Muscle layer of colon (tissue), 2 donors: ENCODE data around the gene SLC6A19.

ENCODE experiments used
- H3K27ac ChIP-seq: one replicate; pipeline ENCODE4 v1.7.0; 2013; ENCODE audit warnings: low read depth, mild to moderate bottlenecking, low read length, moderate library complexity
- H3K27me3 ChIP-seq, 2 donors: one replicate each; pipeline ENCODE4 v1.7.0; 2013; ENCODE audit warnings: low read length in 2 of 2, mild to moderate bottlenecking in 2 of 2; ENCODE audit not compliant: insufficient read depth in 2 of 2, control insufficient read depth in 1 of 2
- H3K36me3 ChIP-seq: one replicate; pipeline ENCODE4 v1.7.0; 2013; ENCODE audit warnings: mild to moderate bottlenecking, low read length; ENCODE audit not compliant: insufficient read depth
- H3K4me1 ChIP-seq: one replicate; pipeline ENCODE4 v1.7.0; 2013; ENCODE audit warnings: mild to moderate bottlenecking, low read length; ENCODE audit not compliant: insufficient read depth
- H3K4me3 ChIP-seq, 2 donors: one replicate each; pipeline ENCODE4 v1.7.0; 2013; ENCODE audit warnings: low read length in 2 of 2, low read depth in 1 of 2, mild to moderate bottlenecking in 1 of 2, moderate library complexity in 1 of 2
- H3K9ac ChIP-seq: one replicate; pipeline ENCODE4 v1.7.0; 2013; ENCODE audit warnings: low read length
- H3K9me3 ChIP-seq: one replicate; pipeline ENCODE4 v1.7.0; 2013; ENCODE audit warnings: mild to moderate bottlenecking, low read length
- donor health status: abdominal sarcoma.
- donor health status: Adenocarcinoma of cecum.

SLC6A19 gene

DNA sequence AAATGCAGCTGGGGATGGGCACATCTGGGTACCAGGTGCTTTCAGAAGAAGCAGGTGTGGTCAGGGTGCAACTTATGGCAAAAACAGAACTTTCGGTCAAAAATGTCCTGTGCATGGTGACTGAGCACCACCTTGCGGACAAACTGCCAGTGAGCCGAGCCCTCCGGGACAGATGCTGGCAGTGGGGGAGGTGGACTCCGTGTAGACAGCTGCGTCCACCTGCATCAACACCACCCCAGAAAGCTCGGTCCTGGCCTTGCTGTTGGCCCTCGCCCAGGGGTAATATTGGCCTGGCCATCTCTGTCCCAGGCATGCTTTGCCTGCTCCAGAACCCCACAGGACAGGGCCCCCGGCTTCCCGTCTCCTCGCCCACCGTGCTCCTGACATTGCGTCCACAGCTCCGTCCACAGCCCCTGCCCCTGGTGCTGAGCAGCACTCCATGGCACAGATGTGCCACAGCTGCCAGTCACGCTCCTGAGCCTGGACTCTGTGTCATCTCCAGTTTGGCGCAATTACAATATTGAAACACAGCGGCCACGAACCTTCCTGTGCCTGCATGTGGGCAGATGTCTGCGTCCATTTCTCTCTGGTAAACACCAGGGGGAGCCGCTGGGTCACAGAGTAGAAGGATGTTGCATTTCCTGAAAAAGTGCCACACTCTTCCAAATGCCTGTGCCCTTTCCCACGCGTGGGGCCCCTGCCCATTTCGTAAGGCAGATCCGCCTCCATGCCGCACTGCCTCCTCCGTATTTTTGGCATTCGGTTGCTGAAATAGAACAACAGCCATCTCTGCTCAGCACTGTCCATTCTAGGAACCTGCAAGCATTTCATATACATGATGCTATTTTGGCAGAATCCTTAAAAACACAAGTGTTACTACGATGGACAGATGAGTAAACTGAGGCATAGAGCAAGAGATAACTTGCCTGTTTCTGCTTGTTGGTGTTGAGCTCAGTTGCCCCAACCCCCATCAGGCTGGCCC lies 33.4 kb upstream of the SLC6A19 start:
- no peak overlapping the region for H3K9ac ChIP-seq
- peaks cover 5 to 11% of the 10 kb centered on the region in 2 donors for H3K27me3 ChIP-seq
- peaks cover 8% of the 10 kb centered on the region for H3K4me1 ChIP-seq
- H3K36me3 ChIP-seq = no peaks in the 10 kb centered on the region
- no peak overlapping the region for H3K4me3 ChIP-seq
- H3K9me3 ChIP-seq = no peaks in the 10 kb centered on the region
- no peak overlapping the region for H3K27ac ChIP-seq

DNA sequence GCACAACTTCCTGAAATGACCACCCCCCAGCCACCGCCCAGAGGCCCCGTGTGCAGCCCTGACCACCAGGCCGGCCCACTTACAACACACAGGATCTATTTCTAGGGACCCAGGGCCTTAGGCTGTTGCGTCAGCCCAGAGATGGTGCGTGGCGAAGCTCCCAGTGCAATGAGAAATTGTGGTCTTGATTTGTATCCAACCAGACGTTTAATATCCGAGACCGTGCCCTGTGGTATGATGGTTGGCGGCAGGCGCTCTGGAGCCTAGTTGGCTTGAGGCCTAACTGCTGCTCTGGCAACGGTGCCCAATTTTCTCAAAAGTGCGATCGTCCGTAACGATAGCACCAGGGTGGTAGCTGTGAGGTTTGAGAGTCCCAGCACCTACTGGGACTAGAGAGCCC lies 32.6 kb upstream of the SLC6A19 start:
- Histone ChIP-seq H3K4me1 (peaks cover 8% of the 10 kb centered on the region), H3K9me3 (no peaks in the 10 kb centered on the region), H3K27ac (no peak overlapping the region), H3K9ac (no peak overlapping the region), H3K27me3 (peaks cover 5 to 12% of the 10 kb centered on the region in 2 donors), H3K36me3 (no peaks in the 10 kb centered on the region), H3K4me3 (no peak overlapping the region)

DNA sequence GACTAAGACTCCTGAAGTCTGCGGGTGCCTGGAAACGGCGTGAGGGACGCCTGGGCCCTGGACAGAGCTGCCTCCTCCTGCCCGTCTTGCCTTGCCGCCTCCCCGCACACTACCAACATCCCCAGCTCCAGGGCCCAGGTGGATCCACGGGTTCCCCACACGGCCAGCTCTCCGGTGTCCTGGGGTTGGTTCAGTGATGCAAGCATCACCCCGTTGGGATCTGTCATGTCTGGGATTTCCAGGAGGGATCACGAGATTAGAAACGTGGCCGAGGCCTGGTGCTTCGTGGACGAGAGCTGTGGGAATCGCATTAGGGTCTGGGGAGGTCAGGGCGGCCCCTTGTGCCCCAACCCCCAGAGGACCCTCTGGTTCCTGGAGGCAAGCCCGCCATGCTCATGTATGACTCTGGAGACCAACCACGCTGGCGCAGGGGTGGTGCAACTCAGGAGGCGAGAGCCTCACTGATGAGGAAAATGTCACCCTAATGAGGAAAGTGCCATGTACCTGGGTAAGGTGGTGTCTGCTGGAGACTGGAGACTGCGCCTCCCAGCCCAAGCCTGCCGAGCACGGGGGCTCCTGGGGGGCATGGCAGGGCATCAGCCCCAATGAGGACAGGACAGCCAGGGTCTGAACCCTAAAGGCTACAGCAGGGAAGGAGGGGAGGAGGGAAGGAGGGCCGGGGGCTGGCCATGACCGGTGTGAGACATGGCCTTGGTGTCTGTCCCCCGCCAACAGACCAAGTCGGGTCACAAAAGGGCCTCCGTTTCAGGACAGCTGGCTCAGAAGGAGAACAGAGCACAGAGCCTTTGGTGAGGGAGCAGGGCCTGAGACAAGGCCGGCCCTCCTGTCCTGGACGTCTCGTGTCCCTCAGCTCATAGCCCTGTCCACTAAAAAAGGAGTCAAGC lies 31.9 kb upstream of the SLC6A19 start:
- Histone ChIP-seq H3K36me3 (no peaks in the 10 kb centered on the region), H3K4me1 (peaks cover 8% of the 10 kb centered on the region), H3K9ac (no peak overlapping the region), H3K9me3 (no peaks in the 10 kb centered on the region), H3K27me3 (peaks cover 5 to 15% of the 10 kb centered on the region in 2 donors), H3K4me3 (no peak overlapping the region), H3K27ac (no peak overlapping the region)

DNA sequence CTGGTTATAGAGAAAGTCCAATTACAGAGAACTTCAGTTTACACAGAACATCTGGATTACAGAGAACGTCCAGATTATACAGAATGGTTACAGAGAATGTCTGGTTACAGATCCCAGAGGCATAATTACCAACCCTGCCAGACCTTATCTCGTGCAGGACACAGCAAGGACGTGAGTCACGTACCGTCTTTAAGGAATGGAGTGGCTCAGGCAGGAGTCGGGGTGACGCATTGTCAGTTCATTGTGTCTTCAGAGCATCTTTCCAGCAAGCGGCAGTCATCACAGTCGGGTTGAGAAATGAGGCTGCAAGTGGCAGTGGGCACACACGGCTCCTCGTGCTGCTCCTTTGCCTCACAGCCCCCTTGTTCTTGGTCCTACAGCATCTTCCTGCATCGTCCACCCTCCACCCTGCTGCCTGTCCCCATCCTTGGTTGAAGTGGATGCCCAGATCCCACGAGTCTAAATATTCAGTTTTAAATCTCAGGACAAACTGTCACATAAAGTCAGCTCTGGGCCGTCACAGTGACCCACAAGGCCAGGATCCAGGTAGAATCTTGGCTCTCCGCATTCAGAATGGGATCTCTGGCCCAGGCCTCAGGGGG lies 30.0 kb upstream of the SLC6A19 start:
- no peak overlapping the region for H3K9ac ChIP-seq
- no peaks in the 10 kb centered on the region for H3K9me3 ChIP-seq
- no peaks in the 10 kb centered on the region for H3K36me3 ChIP-seq
- no peak overlapping the region for H3K27ac ChIP-seq
- H3K4me1 ChIP-seq = peaks cover 8% of the 10 kb centered on the region
- no peak overlapping the region for H3K4me3 ChIP-seq
- peaks cover 5 to 15% of the 10 kb centered on the region in 2 donors for H3K27me3 ChIP-seq

DNA sequence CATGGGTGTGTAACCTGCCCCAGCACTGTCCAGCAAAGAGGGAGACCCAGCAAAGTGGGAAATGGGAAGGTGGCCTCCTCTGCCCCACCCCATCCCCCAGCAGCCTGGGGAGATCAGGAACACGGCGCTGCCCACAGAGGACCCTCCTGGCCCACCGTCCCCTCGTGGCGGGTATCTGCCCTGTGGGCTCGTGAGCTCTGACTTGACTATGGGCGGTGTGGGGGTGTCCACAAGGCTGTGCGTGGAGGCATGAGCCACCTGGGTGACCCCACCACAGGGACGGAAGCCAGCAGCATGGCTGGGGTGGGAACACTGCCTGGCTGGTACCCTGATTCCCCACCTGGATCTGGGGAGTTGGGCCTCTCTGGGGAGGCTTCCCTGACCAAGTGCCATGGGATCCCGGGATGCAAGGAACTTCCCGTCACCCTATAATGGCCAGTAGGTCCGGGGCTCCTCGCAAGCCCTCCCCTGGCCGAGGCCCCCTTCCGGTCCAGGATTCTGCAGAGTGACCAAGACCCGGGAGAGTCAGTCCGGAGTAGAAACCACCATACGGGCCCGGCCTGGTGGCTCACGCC lies 29.3 kb upstream of the SLC6A19 start:
- H3K27me3 ChIP-seq = peaks cover 5 to 15% of the 10 kb centered on the region in 2 donors
- peaks cover 8% of the 10 kb centered on the region for H3K4me1 ChIP-seq
- no peaks in the 10 kb centered on the region for H3K9me3 ChIP-seq
- H3K4me3 ChIP-seq = no peak overlapping the region
- H3K9ac ChIP-seq = no peak overlapping the region
- no peaks in the 10 kb centered on the region for H3K36me3 ChIP-seq
- no peak overlapping the region for H3K27ac ChIP-seq

DNA sequence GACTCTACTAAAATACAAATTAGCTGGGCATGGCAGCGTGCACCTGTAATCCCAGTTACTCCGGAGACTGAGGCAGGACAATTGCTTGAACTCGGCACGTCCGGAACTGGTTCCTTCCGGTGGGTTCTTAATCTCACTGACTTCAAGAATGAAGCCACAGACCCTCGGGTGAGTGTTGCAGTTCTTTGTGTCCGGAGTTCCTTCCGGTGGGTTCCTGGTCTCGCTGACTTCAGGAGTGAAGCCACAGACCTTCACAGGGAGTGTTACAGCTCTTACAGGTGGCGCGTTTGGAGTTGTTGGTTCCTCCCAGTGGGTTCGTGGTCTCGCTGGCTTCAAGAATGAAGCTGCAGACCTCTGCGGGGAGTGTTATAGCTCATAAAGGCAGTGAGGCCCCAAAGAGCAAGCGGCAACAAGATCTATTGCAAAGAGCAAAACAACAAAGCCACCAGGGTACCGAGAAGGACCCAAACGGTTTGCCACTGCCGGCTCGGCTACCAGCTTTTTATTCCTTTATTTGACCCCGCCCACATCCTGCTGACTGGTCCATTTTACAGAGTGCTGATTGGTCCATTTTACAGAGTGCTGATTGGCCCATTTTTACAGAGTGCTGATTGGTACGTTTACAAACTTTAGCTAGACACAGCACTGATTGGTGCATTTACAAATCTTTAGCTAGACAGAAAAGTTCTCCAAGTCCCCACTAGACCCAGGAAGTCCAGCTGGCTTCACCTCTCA lies 28.6 kb upstream of the SLC6A19 start:
- H3K9me3 ChIP-seq = no peaks in the 10 kb centered on the region
- H3K4me1 ChIP-seq = peaks cover 6% of the 10 kb centered on the region
- no peaks in the 10 kb centered on the region for H3K36me3 ChIP-seq
- H3K9ac ChIP-seq = no peak overlapping the region
- no peak overlapping the region for H3K4me3 ChIP-seq
- H3K27me3 ChIP-seq = peaks cover 3 to 9% of the 10 kb centered on the region in 2 donors
- H3K27ac ChIP-seq = no peak overlapping the region

DNA sequence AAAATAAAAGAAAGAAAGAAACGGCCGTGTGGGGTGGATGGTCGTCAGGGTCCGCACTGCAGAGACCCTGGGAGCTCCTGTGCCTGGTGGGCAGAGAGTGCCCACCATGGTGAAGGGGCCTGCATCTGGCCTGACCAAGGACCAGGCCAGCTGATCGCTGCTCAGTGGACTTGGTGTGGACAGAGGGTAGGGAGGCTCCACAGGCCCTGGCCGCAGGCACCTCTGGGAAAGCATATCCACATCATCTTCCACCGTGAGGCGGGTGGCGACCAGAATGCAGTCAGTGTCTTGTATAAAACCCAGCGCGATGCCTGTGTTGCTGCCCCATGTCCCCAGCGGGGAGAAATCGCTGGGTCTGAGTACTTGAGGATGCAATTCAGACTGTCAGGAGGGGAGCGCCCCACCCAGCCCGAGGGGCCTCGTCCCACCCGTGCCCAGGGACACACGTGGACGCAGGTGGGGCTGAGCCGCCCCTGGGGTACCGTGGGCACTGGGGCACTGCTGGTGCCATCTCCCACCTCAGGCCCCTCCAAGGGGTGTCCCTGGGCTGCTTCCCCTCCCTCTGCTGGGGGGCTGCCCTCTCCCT lies 27.8 kb upstream of the SLC6A19 start:
- Histone ChIP-seq H3K27me3 (peaks cover 0 to 5% of the 10 kb centered on the region in 2 donors), H3K9ac (no peak overlapping the region), H3K9me3 (no peaks in the 10 kb centered on the region), H3K4me3 (no peak overlapping the region), H3K36me3 (no peaks in the 10 kb centered on the region), H3K4me1 (no peaks in the 10 kb centered on the region), H3K27ac (no peak overlapping the region)

DNA sequence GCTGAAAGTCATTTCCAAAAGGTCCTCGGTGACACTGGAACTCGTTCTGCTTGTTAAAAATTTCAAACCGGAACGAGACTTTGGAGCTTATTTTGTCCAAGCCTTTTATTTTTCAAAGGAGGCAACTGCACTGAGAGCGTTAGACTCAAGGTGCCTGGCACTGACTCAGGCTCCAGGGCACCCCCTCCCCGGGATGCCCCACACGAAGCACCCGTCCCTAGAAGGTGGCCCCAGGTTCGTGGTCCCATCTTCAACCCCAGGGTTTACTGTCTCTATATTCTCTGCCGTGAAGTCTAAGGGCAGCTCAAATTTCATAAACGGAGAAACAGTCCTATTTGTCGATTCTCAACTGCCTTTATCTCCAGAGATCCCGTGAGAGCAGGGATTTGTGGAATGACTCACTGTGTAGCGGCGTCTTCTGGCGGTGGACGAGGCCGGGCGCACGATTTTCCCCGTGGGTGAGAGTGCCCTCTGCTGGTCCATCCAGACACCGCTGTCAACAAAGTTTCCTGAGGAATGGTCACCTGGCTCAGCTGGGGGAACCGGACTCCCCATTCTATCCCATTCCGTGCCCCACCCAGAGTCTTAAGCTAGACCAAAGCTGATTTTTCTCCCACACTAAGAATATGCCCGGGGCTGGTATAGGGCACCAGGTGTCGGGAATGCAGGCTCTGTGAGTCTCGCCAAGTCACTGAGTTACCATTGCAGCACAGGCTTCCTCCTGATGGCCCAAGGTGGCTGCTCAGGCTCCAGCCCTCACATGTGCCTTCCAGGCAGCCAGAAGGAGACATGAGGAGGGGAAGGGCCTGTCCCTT lies 27.1 kb upstream of the SLC6A19 start:
- H3K27ac ChIP-seq = no peak overlapping the region
- H3K4me1 ChIP-seq = no peaks in the 10 kb centered on the region
- no peaks in the 10 kb centered on the region for H3K9me3 ChIP-seq
- H3K27me3 ChIP-seq = peaks cover 0 to 5% of the 10 kb centered on the region in 2 donors
- H3K36me3 ChIP-seq = no peaks in the 10 kb centered on the region
- H3K4me3 ChIP-seq = no peak overlapping the region
- H3K9ac ChIP-seq = no peak overlapping the region

DNA sequence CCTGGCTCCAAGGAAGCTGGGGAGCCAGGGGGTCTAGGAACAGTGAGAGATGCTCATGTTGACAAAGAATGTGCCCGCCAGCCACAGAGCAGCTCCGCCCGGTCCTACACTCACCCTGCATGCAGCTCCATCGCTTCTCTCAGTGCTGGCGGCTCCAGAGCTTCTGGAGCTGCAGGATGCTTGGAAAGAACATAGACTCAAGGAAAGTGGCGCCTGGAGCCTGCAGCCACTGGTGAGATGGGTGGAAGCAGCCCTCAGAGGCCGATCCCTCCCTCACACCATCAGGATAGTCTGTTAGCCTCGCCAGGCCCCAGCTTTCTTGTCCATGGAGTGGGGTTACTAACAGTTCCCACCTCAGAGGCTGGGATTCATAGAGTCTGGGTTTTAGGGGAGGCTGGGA lies 26.4 kb upstream of the SLC6A19 start:
- H3K9ac ChIP-seq = no peak overlapping the region
- no peaks in the 10 kb centered on the region for H3K4me1 ChIP-seq
- no peaks in the 10 kb centered on the region for H3K36me3 ChIP-seq
- H3K27ac ChIP-seq = no peak overlapping the region
- H3K27me3 ChIP-seq = peaks cover 0 to 5% of the 10 kb centered on the region in 2 donors
- H3K9me3 ChIP-seq = no peaks in the 10 kb centered on the region
- no peak overlapping the region for H3K4me3 ChIP-seq
